Measurements from ENCODE around the gene EPHA7. TPM values are rescaled to one million over a fixed set of nuclear protein-coding genes. Genes with fewer than 3 reads are reported as not detected.

Gene EPHA7
- total RNA-seq, 2 donors from 2014 or later = 0.26 to 0.33 TPM

- WGBS, 2 donors = 75 to 76% methylated on average over 1 of the region's 1 CpG
Observed at GRCh38 chr6:93407186-93407585, 12.2 kb downstream of the EPHA7 start.

DNA sequence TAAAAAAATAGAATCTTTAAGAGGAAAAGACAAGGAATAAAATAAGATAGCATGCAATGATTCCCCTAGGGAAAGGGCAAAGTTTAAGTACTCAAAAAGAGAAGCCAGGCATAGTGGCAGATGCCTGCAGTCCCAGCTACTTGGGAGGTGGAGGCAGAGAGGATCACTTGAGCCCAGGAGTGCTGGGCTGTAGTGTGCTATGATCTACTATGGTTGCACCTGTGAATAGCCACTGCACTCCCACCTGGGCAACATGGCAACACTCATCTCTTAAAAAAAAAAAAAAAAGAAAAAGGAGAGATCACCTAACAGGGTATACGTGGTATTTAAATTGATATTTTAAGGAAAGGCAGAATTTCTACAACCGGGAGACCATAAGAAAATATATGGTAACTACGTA lies 16.0 kb downstream of the EPHA7 start:
- Histone ChIP-seq H3K4me3 (no peak overlapping the region), H3K27me3 (peaks cover 0 to 7% of the 10 kb centered on the region in 2 donors), H3K9me3 (no peaks in the 10 kb centered on the region), H3K36me3 (replicated peaks in 1 of 2; ENCODE audit: insufficient read depth in 1 of 2, low read depth in 2 of 2) (no peaks in the 10 kb centered on the region), H3K4me1 (no peaks in the 10 kb centered on the region), H3K27ac (no peak overlapping the region)
- TF ChIP-seq POLR2A (IDR thresholded peaks at IDR 0.05) = no peak
- TF ChIP-seq, protein P1, sequence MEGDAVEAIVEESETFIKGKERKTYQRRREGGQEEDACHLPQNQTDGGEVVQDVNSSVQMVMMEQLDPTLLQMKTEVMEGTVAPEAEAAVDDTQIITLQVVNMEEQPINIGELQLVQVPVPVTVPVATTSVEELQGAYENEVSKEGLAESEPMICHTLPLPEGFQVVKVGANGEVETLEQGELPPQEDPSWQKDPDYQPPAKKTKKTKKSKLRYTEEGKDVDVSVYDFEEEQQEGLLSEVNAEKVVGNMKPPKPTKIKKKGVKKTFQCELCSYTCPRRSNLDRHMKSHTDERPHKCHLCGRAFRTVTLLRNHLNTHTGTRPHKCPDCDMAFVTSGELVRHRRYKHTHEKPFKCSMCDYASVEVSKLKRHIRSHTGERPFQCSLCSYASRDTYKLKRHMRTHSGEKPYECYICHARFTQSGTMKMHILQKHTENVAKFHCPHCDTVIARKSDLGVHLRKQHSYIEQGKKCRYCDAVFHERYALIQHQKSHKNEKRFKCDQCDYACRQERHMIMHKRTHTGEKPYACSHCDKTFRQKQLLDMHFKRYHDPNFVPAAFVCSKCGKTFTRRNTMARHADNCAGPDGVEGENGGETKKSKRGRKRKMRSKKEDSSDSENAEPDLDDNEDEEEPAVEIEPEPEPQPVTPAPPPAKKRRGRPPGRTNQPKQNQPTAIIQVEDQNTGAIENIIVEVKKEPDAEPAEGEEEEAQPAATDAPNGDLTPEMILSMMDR (IDR thresholded peaks at IDR 0.05) = no peak
- DNase-seq = no peak
- no peak for ATAC-seq
- intact Hi-C loops (cut with DNase I) = no loop called here
- WGBS, 2 donors = 81 to 88% methylated on average over 3 of the region's 3 CpGs

More at GRCh38 chr6:93407186-93407585, 12.2 kb downstream of the EPHA7 start:
- Histone ChIP-seq H3K4me1 (no peaks in the 10 kb centered on the region), H3K9me3 (no peaks in the 10 kb centered on the region), H3K36me3 (replicated peaks in 1 of 2; ENCODE audit: insufficient read depth in 1 of 2, low read depth in 2 of 2) (no peaks in the 10 kb centered on the region), H3K27me3 (peaks cover 0 to 3% of the 10 kb centered on the region in 2 donors), H3K27ac (no peak overlapping the region), H3K4me3 (no peak overlapping the region)
- no peak for TF ChIP-seq POLR2A (IDR thresholded peaks at IDR 0.05)
- TF ChIP-seq, protein P1 (IDR thresholded peaks at IDR 0.05) = no peak
- DNase-seq (no peak), ATAC-seq (no peak)
- intact Hi-C loops (cut with DNase I) = no loop called here

- TF ChIP-seq, protein P1 (IDR thresholded peaks at IDR 0.05) = no peak
- TF ChIP-seq POLR2A (IDR thresholded peaks at IDR 0.05) = no peak
- DNase-seq = no peak
- H3K27me3 ChIP-seq = peaks cover 0 to 6% of the 10 kb centered on the region in 2 donors
- H3K4me3 ChIP-seq = no peak overlapping the region
- no peaks in the 10 kb centered on the region for H3K36me3 ChIP-seq (replicated peaks in 1 of 2; ENCODE audit: insufficient read depth in 1 of 2, low read depth in 2 of 2)
- 24 to 26% methylated on average over 1 of the region's 1 CpG for WGBS, 2 donors
- ATAC-seq = no peak
- H3K27ac ChIP-seq = no peak overlapping the region
- no peaks in the 10 kb centered on the region for H3K4me1 ChIP-seq
- H3K9me3 ChIP-seq = no peaks in the 10 kb centered on the region
- intact Hi-C loops (cut with DNase I) = no loop called here
Observed at GRCh38 chr6:93398723-93399122, 20.6 kb downstream of the EPHA7 start.

GRCh38 chr6:93394471-93394870 lies 24.9 kb downstream of the EPHA7 start:
- Histone ChIP-seq H3K4me3 (no peak overlapping the region), H3K36me3 (replicated peaks in 1 of 2; ENCODE audit: insufficient read depth in 1 of 2, low read depth in 2 of 2) (no peaks in the 10 kb centered on the region), H3K4me1 (no peaks in the 10 kb centered on the region), H3K9me3 (no peaks in the 10 kb centered on the region), H3K27ac (no peak overlapping the region), H3K27me3 (peaks cover 0 to 3% of the 10 kb centered on the region in 2 donors)
- DNase-seq (no peak), ATAC-seq (no peak)
- 54 to 62% methylated on average over 2 of the region's 2 CpGs for WGBS, 2 donors
- TF ChIP-seq POLR2A (IDR thresholded peaks at IDR 0.05) = no peak
- TF ChIP-seq, protein P1 (IDR thresholded peaks at IDR 0.05) = no peak
- intact Hi-C loops (cut with DNase I) = no loop called here

- ATAC-seq (no peak), DNase-seq (no peak)
- Histone ChIP-seq H3K27ac (no peak overlapping the region), H3K27me3 (peaks cover 0 to 3% of the 10 kb centered on the region in 2 donors), H3K9me3 (no peaks in the 10 kb centered on the region), H3K4me1 (no peaks in the 10 kb centered on the region), H3K4me3 (no peak overlapping the region), H3K36me3 (replicated peaks in 1 of 2; ENCODE audit: insufficient read depth in 1 of 2, low read depth in 2 of 2) (no peaks in the 10 kb centered on the region)
- no peak for TF ChIP-seq POLR2A (IDR thresholded peaks at IDR 0.05)
- TF ChIP-seq, protein P1 (IDR thresholded peaks at IDR 0.05) = no peak
- 55 to 57% methylated on average over 3 of the region's 3 CpGs for WGBS, 2 donors
- intact Hi-C loops (cut with DNase I) = no loop called here
Observed at GRCh38 chr6:93393554-93394074, 25.7 kb downstream of the EPHA7 start.

All from body of pancreas (tissue), 4 donors.